Transverse colon (tissue), 4 donors: ENCODE measurements around the gene GPC6. TPM values are rescaled to one million over a fixed set of nuclear protein-coding genes. Genes with fewer than 3 reads are reported as not detected.
"Not testable (repeated sequence)": the region's sequence is repeated elsewhere in the genome, so short reads cannot be mapped to it uniquely, and the experiment has no call there.

ENCODE experiments used
- DNase-seq: peaks from one replicate; pipeline ENCODE4 v3.0.0-alpha.2; 2019
- H3K27ac ChIP-seq, 4 donors: fragments of 200-600 bp; sonication (generic); 2 replicates each; pipeline ENCODE4 v1.5.1; 2016 to 2018; ENCODE audit warnings: inconsistent platforms in 4 of 4
- H3K27me3 ChIP-seq: fragments of 200-600 bp; sonication (generic); 2 replicates; pipeline ENCODE4 v1.5.1; 2017; ENCODE audit warnings: inconsistent platforms
- H3K36me3 ChIP-seq, 4 donors: fragments of 200-600 bp; sonication (generic); 2 replicates each; pipeline ENCODE4 v1.5.1; 2017 to 2019; ENCODE audit warnings: inconsistent platforms in 4 of 4
- H3K4me1 ChIP-seq, 4 donors: fragments of 200-600 bp; sonication (generic); 2 replicates each; pipeline ENCODE4 v1.5.1; 2017 to 2020; ENCODE audit warnings: inconsistent platforms in 4 of 4
- H3K4me3 ChIP-seq, 4 donors: fragments of 200-600 bp; sonication (generic); 1 replicate in 1 of 4; 2 replicates in 3 of 4; pipeline versions ENCODE4 v1.5.1 to v1.6.1; 2017 to 2019; ENCODE audit warnings: inconsistent platforms in 4 of 4
- H3K9me3 ChIP-seq, 2 donors: fragments of 200-600 bp; sonication (generic); 2 replicates each; pipeline ENCODE4 v1.5.1; 2017 to 2019; ENCODE audit warnings: inconsistent platforms in 2 of 2
- CTCF ChIP-seq, 5 experiments: fragments of 200-600 bp in 3 of 5; fragments of 450-650 bp in 2 of 5; sonication (generic) in 3 of 5; IDR thresholded peaks; 1 replicate in 2 of 5; 2 replicates in 3 of 5; pipeline ENCODE4 v1.5.1; 2016 to 2017; ENCODE audit warnings: antibody characterized with exemption in 5 of 5, inconsistent platforms in 3 of 5, mild to moderate bottlenecking in 2 of 5, moderate library complexity in 1 of 5
- EP300 ChIP-seq: sonication (generic); formaldehyde crosslinking; IDR thresholded peaks from one replicate; pipeline ENCODE4 v1.6.1; 2017; ENCODE audit warnings: antibody characterized with exemption, low read depth
- POLR2A ChIP-seq: fragments of 450-650 bp; IDR thresholded peaks from one replicate; pipeline ENCODE4 v1.6.1; 2016; ENCODE audit warnings: antibody characterized with exemption, mild to moderate bottlenecking, moderate library complexity
- POLR2AphosphoS5 ChIP-seq, 3 donors: sonication (generic); formaldehyde crosslinking; IDR thresholded peaks; one replicate each; pipeline ENCODE4 v1.6.1; 2016; ENCODE audit warnings: antibody characterized with exemption in 3 of 3
- WGBS, 2 donors: methylation state at CpG; one replicate each; pipeline ENCODE4 v1.1.5; 2018; ENCODE audit warnings: low coverage in 1 of 2; 5-methylcytosine and 5-hydroxymethylcytosine counted together
- in situ Hi-C, 4 donors: fragments of 200-750 bp; cut with MboI; loops; one replicate each; pipeline versions ENCODE4 v1.15.0 to v1.15.1; 2017; ENCODE audit warnings: low sequenced_read_pairs in 3 of 4, low pct_ligation_motif_present in 1 of 4, low pct_unique_long_range_greater_than_20kb in 1 of 4
- intact Hi-C: fragments of 100-400 bp; cut with DNase I; formaldehyde crosslinking; loops from one replicate; pipeline ENCODE4 v1.15.1; 2023; ENCODE audit warnings: low total_unique reads
- total RNA-seq, 4 donors: library from RNA; depleted of rRNA; stranded (reverse); fragments of >200 nt; gene quantifications; one replicate each; pipeline ENCODE4 v1.1.0, GENCODE V29; 2016

GPC6 gene
- total RNA-seq, 4 donors from 2014 or later, result 0.75 to 5.7 (median 4.0) TPM

GRCh38 chr13:93193682-93194081, 32.9 kb upstream of the GPC6 start:
- DNase-seq, result no peak
- Histone ChIP-seq H3K9me3 (no peaks in the 10 kb centered on the region), H3K4me3 (no peak overlapping the region), H3K36me3 (no peaks in the 10 kb centered on the region), H3K27me3 (no peaks in the 10 kb centered on the region), H3K27ac (no peak overlapping the region), H3K4me1 (no peaks in the 10 kb centered on the region)
- intact Hi-C loops (no loop called here), in situ Hi-C loops (no loop called here)
- TF ChIP-seq POLR2A, result no peak
- no peak for TF ChIP-seq EP300
- TF ChIP-seq POLR2AphosphoS5 (IDR thresholded peaks at IDR 0.05), result no peak
- no peak for TF ChIP-seq CTCF (IDR thresholded peaks at IDR 0.05)
- WGBS, 2 donors, result 90 to 96% methylated on average over 3 to 4 of the region's 4 CpGs

GRCh38 chr13:93199856-93200255, 26.8 kb upstream of the GPC6 start:
- Histone ChIP-seq H3K4me1 (no peaks in the 10 kb centered on the region), H3K9me3 (no peaks in the 10 kb centered on the region), H3K27ac (no peak overlapping the region), H3K27me3 (no peaks in the 10 kb centered on the region), H3K4me3 (no peak overlapping the region), H3K36me3 (no peaks in the 10 kb centered on the region)
- 90 to 94% methylated on average over 1 of the region's 1 CpG for WGBS, 2 donors
- no peak for DNase-seq
- intact Hi-C loops (no loop called here), in situ Hi-C loops (no loop called here)
- TF ChIP-seq POLR2A (no peak), POLR2AphosphoS5 (IDR thresholded peaks at IDR 0.05) (no peak), CTCF (IDR thresholded peaks at IDR 0.05) (no peak), EP300 (no peak)

- Histone ChIP-seq H3K4me3 (no peak overlapping the region), H3K4me1 (no peaks in the 10 kb centered on the region), H3K27ac (no peak overlapping the region), H3K36me3 (no peaks in the 10 kb centered on the region), H3K9me3 (no peaks in the 10 kb centered on the region), H3K27me3 (no peaks in the 10 kb centered on the region)
- DNase-seq, result no peak
- in situ Hi-C loops (no loop called here), intact Hi-C loops (no loop called here)
- no peak for TF ChIP-seq EP300
Measured at GRCh38 chr13:93200626-93201025, 26.0 kb upstream of the GPC6 start.

- DNase-seq, result no peak
- 81 to 89% methylated on average over 1 of the region's 1 CpG for WGBS, 2 donors
- H3K4me3 ChIP-seq, result no peak overlapping the region
- intact Hi-C loops, result no loop called here
- no peaks in the 10 kb centered on the region for H3K27me3 ChIP-seq
- H3K27ac ChIP-seq, result no peak overlapping the region
- in situ Hi-C loops, result no loop called here
- no peaks in the 10 kb centered on the region for H3K4me1 ChIP-seq
- H3K9me3 ChIP-seq, result no peaks in the 10 kb centered on the region
- TF ChIP-seq POLR2A (no peak), POLR2AphosphoS5 (IDR thresholded peaks at IDR 0.05) (no peak), CTCF (IDR thresholded peaks at IDR 0.05) (no peak), EP300 (no peak)
- H3K36me3 ChIP-seq, result no peaks in the 10 kb centered on the region
Measured at GRCh38 chr13:93201992-93202558, 24.5 kb upstream of the GPC6 start.

GRCh38 chr13:93206778-93207392, 19.7 kb upstream of the GPC6 start:
- H3K36me3 ChIP-seq, H3K27me3 ChIP-seq, DNase-seq, H3K9me3 ChIP-seq, H3K4me1 ChIP-seq, in situ Hi-C loops, intact Hi-C loops, H3K4me3 ChIP-seq, H3K27ac ChIP-seq: not testable (repeated sequence)
- 62 to 85% methylated on average over 3 to 24 of the region's 24 CpGs for WGBS, 2 donors
